HTERT RPE-1 (cell line): ENCODE results near the gene TRMO.

Source experiments
- in situ Hi-C: fragments of 300-500 bp; cut with MboI; formaldehyde crosslinking; loops from 4 replicates; pipeline ENCODE4 v1.14.3; 2020; ENCODE audit warnings: low sequenced_read_pairs

Gene TRMO

GRCh38 chr9:97940233-97940632, 17.9 kb upstream of the TRMO start:
- in situ Hi-C loops: no loop called here

GRCh38 chr9:97938081-97938644, 15.9 kb upstream of the TRMO start, which contains the start of gene HEMGN:
HEMGN (minus strand) TSS chr9:97938172; CDS start chr9:97938136, 36 bp downstream.
- in situ Hi-C loops: no loop called here

- in situ Hi-C loops: no loop called here
These were observed 14.7 kb upstream of the TRMO start for GRCh38 chr9:97936998-97937397.

- in situ Hi-C loops: no loop called here
These were observed 13.0 kb upstream of the TRMO start for GRCh38 chr9:97935276-97935675.

- in situ Hi-C loops: no loop called here
These were observed 12.2 kb upstream of the TRMO start for GRCh38 chr9:97934321-97935115.

GRCh38 chr9:97933297-97933998, 11.1 kb upstream of the TRMO start:
- in situ Hi-C loops: no loop called here

- in situ Hi-C loops: no loop called here
These were observed 8.7 kb upstream of the TRMO start for GRCh38 chr9:97930972-97931371.

GRCh38 chr9:97928986-97929604, 6.8 kb upstream of the TRMO start:
- in situ Hi-C loops: no loop called here

GRCh38 chr9:97925497-97926334, 3.4 kb upstream of the TRMO start:
- in situ Hi-C loops: no loop called here

- in situ Hi-C loops: no loop called here
These were observed 2.1 kb upstream of the TRMO start for GRCh38 chr9:97924386-97924785.

GRCh38 chr9:97923529-97924108, 1.3 kb upstream of the TRMO start:
- in situ Hi-C loops: no loop called here

- in situ Hi-C loops: no loop called here
These were observed 3.0 kb downstream of the TRMO start for GRCh38 chr9:97919217-97919813.

GRCh38 chr9:97918611-97919010, 3.7 kb downstream of the TRMO start:
- in situ Hi-C loops: no loop called here

GRCh38 chr9:97911970-97912369, 10.3 kb downstream of the TRMO start:
- in situ Hi-C loops: no loop called here

GRCh38 chr9:97911528-97911927, 10.8 kb downstream of the TRMO start:
- in situ Hi-C loops: no loop called here

GRCh38 chr9:97910357-97910756, 11.9 kb downstream of the TRMO start:
- in situ Hi-C loops: no loop called here

GRCh38 chr9:97908705-97909104, 13.6 kb downstream of the TRMO start:
- in situ Hi-C loops: no loop called here

- in situ Hi-C loops: no loop called here
These were observed 14.7 kb downstream of the TRMO start for GRCh38 chr9:97907632-97908031.

GRCh38 chr9:97907046-97907445, 15.3 kb downstream of the TRMO start:
- in situ Hi-C loops: no loop called here
